Measurements from ENCODE around the gene PPIP5K1.
"Not testable (repeated sequence)": the region's sequence is repeated elsewhere in the genome, so short reads cannot be mapped to it uniquely, and the experiment has no call there.

- not testable (repeated sequence) for TF ChIP-seq CTCF (conservative IDR thresholded peaks at IDR 0.05); EZH2 (IDR thresholded peaks at IDR 0.05; ENCODE audit: low read depth)
Measured at GRCh38 chr15:43626937-43627336, 36.9 kb upstream of the PPIP5K1 start.
